ENCODE results near the gene C5orf46.

DNA sequence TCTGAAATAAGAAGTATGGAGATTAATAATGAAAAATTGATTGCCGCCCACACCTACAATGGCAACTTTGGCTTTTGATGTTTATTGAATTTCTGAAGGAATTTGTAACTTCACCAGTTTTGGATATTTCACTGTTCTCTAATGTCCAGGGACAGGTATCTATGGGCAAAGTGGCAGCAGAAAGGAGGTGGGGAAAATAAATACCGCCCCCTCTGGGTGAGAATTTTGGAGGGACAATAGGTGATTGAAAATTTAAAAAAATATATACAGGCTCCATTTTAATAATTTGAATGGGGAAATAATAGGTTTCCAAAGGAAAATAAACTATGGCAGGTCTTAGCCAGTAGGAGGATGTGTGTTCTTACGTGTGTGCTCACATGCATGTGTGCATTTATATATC, 26.6 kb downstream of the C5orf46 start:
- TF ChIP-seq, protein P1, sequence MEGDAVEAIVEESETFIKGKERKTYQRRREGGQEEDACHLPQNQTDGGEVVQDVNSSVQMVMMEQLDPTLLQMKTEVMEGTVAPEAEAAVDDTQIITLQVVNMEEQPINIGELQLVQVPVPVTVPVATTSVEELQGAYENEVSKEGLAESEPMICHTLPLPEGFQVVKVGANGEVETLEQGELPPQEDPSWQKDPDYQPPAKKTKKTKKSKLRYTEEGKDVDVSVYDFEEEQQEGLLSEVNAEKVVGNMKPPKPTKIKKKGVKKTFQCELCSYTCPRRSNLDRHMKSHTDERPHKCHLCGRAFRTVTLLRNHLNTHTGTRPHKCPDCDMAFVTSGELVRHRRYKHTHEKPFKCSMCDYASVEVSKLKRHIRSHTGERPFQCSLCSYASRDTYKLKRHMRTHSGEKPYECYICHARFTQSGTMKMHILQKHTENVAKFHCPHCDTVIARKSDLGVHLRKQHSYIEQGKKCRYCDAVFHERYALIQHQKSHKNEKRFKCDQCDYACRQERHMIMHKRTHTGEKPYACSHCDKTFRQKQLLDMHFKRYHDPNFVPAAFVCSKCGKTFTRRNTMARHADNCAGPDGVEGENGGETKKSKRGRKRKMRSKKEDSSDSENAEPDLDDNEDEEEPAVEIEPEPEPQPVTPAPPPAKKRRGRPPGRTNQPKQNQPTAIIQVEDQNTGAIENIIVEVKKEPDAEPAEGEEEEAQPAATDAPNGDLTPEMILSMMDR (conservative IDR thresholded peaks at IDR 0.05; ENCODE audit: low read depth, low read length) = peak; percentile 34
- no peak for TF ChIP-seq EZH2 (IDR thresholded peaks at IDR 0.05; ENCODE audit: low read length, unreplicated experiment)

All from PC-3 (cell line).